Measurements from ENCODE around the gene MBOAT1.
"Not testable (repeated sequence)": the region's sequence is repeated elsewhere in the genome, so short reads cannot be mapped to it uniquely, and the experiment has no call there.

Gene MBOAT1

DNA sequence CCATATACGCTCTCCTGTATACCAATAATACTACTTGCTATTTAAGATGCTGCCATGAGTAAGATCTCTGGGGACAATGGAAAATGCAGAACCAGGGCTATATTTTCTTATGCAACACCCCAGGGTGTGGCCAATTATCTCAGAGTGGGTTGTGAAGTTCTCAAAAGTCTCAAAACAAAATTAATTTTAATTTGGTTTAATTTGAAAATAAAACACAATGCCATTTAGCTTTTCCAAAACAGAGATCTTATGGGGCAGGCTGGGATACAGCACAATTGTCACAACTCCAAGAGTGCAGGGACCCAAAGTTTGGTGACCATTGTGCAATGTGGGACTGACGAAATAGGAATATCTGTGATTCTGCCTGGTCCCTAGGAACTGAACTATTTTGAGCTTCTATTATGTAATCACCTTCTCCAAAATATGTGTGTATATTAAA is 43.1 kb downstream of the MBOAT1 start:
- DNase-seq = no peak

DNA sequence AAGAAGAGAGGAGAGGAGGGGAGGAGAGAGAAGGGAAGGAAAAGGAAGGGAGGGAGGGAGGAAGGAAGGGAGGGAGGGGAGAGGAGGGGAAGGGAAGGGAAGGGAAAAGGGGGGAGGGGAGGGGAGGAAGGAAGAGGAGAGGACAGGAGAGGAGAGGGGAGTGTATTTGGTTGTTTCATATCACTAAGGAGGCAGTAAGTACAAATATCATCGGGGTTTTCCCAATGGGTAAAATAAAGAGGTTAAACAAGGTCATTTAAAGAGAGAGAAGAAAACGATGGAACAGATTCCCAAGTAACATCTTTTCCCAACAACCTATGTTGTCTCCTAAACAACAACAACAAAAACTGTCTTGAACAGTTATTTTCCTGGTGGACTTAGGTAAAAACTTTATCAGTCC is 43.6 kb downstream of the MBOAT1 start:
- no peak for DNase-seq

DNA sequence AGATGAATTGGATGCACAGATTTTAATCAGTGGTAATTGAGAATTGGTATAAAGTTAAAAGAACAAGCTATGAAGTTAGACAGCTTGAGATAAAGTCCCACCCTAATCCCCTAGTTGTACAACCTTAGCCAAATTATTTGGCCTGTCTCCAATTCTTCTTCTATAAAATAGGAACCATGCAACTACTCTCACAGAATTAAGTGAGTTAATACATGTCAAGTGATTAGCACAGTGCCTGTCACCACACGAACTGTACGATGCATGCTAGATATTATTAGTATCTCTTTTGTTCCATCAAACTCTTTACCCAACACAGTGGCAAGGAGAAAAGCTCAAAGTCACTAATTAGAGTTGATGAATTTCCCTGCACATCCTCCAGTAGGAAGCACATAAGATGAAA is 44.7 kb downstream of the MBOAT1 start:
- DNase-seq = no peak

DNA sequence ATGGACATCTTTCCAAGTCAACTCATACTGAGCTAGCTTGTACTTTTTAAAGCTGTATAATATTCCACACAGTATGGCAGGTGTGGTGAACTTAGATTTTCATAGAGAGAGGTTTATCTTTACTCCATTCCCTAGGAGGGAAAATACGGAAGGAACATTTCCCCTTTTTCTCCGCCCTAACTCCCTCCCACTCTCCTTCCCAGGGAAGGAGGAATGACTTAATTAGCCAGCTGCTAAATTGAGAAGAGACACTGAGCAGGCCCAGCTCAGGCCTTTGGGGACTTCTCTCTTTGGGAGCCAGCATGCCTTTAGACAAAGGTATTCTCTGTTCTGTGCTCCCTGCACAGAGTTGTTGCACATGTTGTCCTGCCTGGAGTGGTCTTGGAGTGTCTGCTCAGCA is 46.1 kb downstream of the MBOAT1 start:
- DNase-seq = no peak

DNA sequence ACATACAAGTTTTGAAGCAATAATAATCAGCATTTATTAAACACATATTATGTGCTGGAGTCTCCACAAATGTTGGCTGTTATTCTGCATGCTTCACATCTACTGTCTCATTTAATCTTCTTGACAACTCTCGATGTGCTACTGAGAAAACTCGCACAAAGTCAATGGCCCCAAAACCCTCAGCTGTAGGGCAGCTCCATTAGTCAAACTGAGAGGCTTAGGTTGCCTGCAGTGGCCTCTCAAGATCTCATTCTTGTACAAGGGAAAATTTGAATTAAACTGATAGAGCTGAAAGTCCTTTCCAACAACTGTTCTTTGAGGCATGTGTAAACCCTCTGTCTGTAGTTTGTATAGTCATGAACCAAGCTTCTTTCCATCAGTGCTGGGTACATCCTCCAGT is 49.8 kb downstream of the MBOAT1 start:
- no peak for DNase-seq

DNA sequence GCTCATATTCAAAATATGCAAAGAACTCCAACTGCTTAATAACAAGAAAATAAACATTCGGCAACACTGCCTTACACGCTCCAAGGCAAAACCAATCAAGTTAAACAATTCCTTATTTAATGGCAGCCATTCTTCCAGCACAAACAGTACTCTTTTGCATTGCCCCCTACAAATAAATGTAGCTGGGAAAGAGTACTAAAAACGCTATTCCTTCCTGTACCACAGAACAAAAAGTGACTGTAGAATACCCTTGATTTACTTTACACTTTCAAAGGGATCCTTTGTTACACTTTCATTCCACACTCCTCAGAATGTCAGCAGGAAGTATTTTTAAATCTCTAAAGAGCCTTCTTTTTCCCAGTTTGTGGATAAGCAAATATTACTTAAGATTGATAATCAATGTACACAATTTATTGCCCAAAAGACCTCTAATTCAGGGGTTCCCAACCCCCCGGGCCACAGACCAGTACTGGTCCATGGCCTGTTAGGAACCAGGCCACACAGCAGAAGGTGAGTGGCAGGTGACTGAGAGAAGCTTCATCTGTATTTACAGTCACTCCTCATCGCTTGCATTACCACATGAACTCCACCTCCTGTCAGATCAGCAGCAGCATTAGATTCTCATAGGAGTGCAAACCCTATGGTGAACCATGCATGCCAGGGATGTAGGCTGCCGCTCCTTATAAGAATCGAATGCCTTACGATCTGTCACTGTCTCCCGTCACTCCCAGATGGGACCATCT is 51.6 kb downstream of the MBOAT1 start:
- DNase-seq = peak; percentile 32

DNA sequence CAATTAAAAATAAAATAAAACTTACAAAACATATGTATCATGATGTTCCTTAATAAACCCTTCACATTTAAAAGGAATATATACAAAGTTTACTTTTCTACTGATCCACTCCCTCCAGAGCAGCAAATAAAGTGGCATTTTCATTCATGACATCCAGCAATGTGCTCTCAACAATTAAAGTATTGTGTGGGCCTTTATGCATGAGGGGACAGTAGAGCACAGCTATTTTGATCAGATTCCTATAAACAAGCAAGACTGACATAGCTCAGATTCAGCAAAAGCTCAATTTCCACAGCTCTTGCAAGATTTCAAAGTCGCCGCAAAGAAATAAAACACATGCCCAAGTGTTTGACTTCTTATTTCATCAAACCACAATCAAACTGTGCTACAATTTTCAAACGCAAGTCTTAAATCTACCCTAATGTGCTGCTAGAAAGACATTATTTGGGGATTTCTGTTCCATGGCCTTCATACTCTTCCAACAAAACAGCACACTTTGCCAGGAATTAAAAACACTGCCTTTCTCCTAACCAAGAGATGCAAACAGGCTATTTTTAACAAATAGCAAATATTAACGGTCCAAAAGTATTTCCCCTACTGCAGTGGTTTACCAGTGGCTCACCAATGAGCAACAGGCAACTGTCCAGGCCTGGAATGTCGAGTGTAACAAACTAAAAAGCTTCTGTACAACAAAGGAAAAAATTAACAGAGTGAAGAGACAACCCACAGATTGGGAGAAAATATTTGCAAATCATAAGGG is 52.3 kb downstream of the MBOAT1 start:
- no peak for DNase-seq

DNA sequence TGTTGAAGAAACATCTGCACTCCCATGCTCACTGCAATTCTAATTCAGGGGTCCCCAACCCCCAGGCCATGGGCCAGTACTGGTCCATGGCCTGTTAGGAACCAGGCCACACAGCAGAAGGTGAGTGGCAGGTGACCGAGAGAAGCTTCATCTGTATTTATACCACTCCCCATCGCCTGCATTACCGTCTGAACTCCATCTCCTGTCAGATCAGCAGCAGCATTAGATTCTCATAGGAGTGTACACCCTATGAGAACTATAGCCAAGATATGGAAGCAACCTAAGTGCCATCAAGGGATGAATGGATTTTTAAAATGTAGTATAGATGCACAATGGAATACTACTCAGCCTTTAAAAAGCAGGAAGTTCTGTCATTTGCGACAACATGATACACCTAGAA is 53.2 kb downstream of the MBOAT1 start:
- no peak for DNase-seq

DNA sequence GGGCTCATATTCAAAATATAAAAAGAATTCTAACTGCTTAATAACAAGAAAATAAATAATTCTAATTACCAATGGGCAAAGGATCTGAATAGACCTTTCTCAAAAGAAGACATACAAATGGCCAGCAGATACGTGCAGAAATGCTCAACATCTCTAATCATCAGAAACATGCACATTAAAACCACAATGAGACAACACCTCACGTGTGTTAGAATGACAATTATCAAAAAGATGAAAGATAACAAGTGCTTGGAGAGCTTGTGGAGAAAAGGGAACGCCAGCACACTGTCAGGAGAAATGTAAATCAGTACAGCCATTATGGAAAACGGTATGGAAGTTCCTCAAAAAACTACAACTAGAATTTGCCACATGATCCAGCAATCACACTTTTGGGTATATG is 53.6 kb downstream of the MBOAT1 start:
- DNase-seq = no peak

DNA sequence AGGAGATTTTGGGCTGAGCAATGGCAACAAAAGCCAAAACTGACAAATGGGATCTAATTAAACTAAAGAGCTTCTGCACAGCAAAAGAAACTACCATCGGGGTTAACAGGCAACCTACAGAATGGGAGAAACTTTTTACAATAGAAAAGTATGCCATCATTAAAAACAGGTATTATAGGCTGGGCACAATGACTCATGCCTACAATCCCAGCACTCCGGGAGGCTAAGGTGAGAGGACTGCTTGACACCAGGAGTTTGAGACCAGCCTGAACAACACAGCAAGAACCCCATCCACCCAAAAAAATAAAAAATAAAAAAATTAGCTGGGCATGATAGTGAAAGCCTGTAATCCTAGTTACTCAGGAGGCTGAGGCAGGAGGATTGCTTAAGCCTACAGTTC is 55.4 kb downstream of the MBOAT1 start:
- no peak for DNase-seq

DNA sequence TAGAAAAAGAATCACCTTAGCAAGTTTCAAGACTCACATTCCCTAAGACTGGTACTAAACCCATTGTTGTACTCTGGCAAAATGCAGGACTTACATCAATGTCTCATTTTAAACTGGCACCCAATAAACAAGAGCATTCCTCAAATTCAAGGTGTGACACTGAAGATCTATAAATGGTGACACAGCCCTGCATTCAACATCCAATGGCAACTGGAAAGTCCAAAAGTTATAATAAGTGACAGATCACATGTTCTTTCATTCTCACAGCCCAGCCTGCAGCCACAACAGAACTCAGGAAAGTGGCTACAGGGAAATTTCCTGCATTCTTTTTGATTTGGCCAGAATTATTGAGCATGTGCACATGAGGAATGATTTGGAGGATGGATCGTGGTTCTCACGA is 57.5 kb downstream of the MBOAT1 start:
- DNase-seq = no peak

DNA sequence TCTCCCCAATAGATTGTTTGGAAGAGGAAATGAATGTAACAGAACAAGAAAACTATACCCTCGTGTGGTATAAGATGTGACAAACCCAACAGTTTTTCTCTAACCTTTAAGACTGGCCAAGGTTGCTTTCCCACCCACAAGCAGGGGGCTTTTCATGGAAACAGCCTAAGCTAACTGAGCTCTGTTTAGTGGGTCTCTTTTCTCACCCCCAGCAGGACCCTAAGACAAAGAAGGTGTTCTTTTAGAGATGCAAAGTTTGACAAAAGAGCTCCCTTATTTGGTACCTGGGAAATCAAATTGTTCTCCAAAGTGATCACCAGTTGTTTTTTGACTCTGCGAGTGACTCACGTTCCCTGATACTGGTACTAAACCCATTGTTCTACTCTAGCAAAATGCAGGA is 59.1 kb downstream of the MBOAT1 start:
- no peak for DNase-seq

DNA sequence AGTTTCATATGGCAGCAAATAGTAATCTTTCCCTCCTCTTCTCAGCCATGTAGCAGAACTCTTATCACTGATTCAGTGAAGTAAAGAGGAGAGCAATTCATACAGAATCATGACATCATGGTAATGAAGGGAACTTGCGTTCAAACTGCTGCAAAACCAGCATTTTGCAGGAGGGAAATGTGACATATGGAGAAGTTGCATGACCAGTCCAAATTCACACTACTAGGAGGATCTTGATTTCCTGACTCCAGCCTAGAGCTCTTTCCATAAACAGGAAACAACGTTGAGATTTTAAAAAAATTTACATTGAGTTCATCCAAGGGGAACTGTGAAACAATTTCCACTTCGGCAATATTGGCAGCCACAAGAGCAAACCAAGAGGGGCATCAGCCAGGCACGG is 63.8 kb downstream of the MBOAT1 start:
- no peak for DNase-seq

DNA sequence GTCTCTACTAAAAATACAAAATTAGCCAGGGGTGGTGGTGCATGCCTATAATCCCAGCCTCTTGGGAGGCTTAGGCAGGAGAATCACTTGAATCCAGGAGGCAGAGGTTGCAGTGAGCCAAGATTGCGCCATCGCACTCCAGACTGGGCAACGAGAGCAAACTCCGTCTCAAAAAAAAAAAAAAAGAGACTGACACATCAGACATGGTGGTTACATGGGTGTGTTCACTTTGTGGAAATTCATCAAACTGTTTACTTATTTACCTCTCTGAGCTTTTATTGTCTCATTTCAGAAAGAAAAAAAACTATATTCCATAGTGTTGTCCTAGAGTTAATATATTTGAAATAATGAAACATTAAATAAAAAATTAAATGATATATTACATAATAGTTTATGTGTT is 64.8 kb downstream of the MBOAT1 start:
- DNase-seq = no peak

DNA sequence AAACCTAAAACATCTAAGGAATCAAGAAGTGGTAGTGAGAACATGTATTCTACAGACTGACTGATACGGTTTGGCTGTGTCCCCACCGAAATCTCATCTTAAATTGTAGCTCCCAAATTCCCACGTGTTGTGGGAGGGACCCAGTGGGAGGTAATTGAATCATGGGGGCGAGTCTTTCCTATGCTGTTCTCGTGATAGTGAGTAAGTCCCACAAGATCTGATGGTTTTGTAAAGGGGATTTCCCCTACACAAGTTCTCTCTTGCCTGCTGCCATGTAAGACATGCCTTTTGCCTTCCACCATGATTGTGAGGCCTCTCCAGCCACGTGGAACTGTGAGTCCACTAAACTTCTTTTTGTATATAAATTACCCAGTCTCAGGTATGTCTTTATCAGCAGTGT is 65.4 kb downstream of the MBOAT1 start:
- not testable (repeated sequence) for DNase-seq

DNA sequence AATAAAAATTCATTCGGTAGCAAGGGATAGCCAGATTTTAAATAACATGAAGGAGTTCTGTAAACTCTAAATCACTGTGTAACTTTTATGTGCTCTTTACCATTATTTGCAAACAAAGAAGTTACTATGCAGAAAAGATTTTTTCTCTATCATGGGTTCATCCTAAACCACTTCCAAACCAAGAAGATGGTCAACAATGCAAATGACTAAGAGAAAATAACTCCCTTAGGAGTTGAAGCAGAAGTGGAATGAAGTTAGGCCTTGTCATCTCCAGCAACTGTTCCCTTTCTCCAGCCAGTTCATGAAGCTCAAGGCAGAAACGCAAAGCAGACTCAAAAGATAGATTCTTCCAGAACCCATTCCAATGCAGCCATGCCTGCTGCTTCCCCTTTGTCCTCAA is 66.0 kb downstream of the MBOAT1 start:
- no peak for DNase-seq

DNA sequence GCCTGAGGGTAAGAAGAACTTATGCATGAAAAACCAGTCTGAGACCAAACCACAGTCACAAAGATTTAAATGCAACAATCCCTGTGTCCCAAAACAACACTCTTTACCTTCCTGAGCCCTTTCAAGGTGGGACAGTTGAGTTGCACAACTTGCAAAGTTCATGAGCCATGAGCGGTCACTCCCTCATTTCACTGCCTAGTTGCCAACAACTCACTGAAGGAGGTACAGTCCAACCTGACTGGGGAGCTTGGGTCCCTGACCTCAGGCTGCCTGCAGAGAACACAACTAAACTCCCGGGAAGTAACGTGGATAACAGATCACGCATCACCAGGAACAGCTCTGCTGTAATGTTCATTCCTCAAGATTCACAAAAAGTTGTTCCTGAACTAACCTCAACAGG is 69.4 kb downstream of the MBOAT1 start:
- DNase-seq = no peak

DNA sequence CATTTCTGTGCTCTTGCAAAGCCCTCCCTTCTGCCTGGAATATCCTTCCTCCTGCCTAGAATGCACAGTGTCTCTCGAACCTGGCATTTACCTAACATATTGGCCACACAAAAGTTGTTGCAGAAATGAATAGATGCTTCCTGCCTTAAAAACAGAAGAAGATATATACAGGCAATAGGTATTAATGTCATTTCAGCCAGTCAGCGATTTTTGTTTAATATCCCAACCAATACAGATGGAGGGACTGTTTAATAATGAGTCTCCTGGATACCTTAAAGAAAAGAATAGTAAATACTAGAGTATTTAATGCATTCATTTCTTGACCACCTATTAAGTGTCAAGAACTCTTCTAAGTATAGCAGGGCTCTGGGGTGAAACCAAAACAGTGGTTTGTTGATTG is 70.3 kb downstream of the MBOAT1 start:
- no peak for DNase-seq

DNA sequence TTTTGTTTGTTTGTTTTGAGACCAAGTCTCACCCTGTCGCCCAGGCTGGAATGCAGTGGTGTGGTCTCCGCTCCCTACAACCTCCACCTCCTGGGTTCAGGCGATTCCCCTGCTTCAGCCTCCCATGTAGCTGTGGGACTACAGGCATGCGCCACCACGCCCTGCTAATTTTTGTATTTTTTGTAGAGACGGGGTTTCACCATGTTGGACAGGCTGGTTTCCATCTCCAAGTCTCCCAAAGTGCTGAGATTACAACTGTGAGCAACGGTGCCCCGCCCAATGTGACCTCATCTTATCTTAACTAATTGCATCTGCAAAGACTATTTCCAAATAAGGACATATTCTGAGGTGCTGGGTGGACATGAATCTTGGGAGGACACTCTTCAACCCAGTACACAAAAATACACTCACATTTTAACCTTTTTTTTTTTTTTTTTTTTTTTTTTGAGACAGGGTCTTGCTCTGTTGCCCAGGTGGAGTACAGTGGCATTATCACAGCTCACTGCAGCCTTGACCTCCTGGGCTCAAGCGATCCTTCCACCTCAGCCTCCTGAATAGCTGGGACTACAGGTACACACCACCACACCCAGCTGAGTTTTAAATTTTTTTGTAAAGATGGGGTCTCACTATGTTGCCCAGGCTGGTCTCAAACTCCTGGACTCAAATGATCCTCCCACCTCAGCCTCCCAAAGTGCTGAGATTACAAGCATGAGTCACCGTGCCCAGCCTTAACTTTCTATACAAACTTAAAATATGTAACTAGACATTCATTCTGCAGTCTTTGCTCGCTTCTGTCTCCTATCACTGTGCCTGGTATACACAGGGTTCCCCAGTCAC is 72.9 kb downstream of the MBOAT1 start:
- DNase-seq = not testable (repeated sequence)

DNA sequence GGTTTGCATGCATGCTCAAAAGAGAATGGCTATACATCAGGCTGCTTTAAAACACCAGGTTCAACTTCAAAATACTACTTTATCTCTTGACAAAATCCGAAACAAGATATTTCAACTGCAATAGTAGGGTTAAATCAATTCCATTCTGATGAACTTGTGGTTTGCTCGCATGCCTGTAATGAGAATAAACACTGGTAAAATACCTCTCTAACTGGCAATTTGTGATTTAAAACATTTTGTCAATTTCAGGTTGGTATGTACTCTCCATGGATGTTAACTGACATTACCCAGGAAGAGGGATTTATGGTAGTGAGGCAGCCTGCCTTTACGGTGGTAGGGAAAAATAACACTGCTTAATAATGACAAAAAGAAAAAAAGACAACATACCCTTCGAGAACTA is 74.4 kb downstream of the MBOAT1 start:
- DNase-seq = no peak

DNA sequence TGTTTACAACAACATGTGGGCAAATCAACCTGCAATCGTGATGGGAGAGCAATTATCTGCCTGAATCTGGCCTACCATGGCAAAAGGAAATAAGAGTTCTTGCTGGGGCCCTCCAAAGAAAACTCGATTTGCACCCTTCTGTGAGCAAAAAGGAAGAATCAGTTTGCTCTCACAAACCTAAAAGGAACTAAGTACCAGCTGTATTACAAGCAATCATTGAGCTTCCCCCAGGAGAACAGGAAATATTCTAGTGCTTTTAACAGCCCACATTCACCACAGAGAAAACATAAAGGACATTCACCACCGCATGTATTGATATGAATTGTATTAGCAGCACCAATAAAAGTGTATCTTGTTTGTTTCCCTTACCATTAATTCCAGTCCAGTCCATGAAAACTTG is 75.0 kb downstream of the MBOAT1 start:
- no peak for DNase-seq

DNA sequence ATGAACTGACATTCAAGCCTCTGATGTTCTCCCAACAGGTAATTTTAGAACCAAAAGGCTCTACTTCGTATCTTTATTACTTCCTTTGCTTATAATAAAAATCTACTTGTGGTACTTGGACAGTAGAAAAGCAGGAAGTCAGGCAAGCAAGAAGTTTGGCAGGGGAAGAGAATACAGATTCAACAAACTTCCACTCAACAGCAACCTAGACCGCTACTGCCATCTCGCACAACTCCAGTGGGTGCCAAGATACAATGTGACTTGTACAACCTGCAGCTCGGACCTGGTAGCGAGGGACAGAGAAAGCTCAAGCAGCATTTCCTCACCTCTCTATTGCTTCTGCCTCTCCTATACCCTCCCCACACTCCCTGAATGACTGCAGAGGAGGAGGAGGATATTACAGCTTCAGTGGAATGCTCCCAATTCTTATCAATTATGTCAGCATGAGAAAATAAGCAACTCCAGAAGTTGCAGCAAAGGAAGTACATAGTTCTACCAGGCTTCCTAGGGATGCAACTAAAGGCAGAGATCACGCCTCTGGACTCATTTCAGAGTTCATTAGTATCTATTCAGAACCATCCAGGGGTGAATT is 76.5 kb downstream of the MBOAT1 start:
- DNase-seq = no peak

DNA sequence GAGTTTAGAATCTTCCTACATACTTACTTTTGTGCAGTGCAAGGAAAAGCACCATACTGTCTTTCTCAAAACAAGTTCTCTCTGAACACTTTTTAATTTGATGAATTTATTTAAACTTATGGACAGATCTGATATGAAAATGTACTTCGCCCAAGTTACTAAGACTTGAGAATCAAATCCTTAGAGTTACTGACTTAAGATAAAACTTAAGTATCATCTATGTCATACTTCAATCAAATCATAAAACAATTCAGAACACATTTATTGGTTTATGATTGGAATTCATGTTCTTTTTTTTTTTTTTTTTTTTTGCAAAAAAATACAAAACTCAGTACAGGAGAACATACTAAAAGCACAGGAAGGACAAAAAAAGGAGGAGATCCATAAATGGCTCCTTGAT is 77.7 kb downstream of the MBOAT1 start:
- DNase-seq = no peak

Data from NCI-H2029 (cell line).